IPS-18a (cell line): ENCODE measurements around the gene VWA8.

ENCODE experiments used
- H3K27ac ChIP-seq: one replicate; pipeline ENCODE4 v1.5.1; 2013; ENCODE audit warnings: low read length
- H3K27me3 ChIP-seq: one replicate; pipeline ENCODE4 v1.6.1; 2013; ENCODE audit warnings: mild to moderate bottlenecking, low read length; ENCODE audit not compliant: control insufficient read depth, insufficient read depth
- H3K36me3 ChIP-seq: one replicate; pipeline ENCODE4 v1.6.1; 2013; ENCODE audit warnings: low read depth, low read length; ENCODE audit not compliant: control insufficient read depth
- H3K4me1 ChIP-seq: one replicate; pipeline ENCODE4 v1.6.1; 2013; ENCODE audit warnings: low read depth, low read length; ENCODE audit not compliant: control insufficient read depth
- H3K4me3 ChIP-seq: one replicate; pipeline ENCODE4 v1.5.1; 2013; ENCODE audit warnings: low read length
- H3K9ac ChIP-seq: one replicate; pipeline ENCODE4 v1.6.1; 2013; ENCODE audit warnings: mild to moderate bottlenecking, low read length, moderate library complexity
- H3K9me3 ChIP-seq: one replicate; pipeline ENCODE4 v1.6.1; 2013; ENCODE audit warnings: low read depth, low read length; ENCODE audit not compliant: control insufficient read depth

VWA8 gene

DNA sequence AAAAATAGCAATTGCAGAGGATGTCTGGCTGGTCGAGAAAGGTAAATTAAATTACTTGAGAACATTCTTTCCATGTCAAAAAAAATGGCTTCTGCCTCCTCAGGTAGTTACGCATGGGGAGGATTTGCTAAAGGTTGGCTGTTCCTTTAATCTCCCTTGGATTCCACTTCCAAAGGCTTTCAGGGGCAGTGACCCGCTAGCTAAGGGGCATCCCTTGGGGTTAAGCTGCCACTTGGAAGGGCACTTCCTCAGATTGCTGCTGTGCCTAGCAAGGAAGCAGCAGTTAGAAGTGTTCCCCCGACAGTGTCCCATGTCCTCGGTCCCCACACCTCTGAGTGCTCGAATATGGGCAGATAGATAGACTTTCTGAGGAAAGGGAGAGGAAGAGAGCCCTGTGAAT is 395.1 kb downstream of the VWA8 start:
- H3K9me3 ChIP-seq = no peaks in the 10 kb centered on the region
- no peak overlapping the region for H3K4me3 ChIP-seq
- no peaks in the 10 kb centered on the region for H3K4me1 ChIP-seq
- no peak overlapping the region for H3K9ac ChIP-seq
- no peaks in the 10 kb centered on the region for H3K27me3 ChIP-seq
- no peaks in the 10 kb centered on the region for H3K36me3 ChIP-seq
- H3K27ac ChIP-seq = no peak overlapping the region

DNA sequence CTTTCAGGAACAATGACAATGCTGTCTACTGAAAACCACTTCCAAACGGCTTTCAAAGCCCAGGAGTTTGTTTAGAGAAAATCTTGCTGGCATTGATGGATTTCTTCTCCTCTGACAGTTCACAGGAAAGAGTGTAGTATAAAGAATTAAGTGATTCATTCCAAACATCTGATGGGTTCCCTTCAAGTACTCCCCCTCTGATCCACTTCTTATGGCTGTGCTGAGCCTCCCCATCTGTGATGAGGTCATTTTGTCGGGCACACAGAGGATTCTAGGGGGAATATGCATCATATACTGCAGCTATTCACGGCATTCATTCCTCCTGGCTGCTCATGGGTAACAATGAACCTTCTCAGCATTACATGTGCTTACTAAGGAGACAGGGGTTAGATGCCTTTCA is 395.7 kb downstream of the VWA8 start:
- H3K9ac ChIP-seq = no peak overlapping the region
- no peak overlapping the region for H3K27ac ChIP-seq
- H3K9me3 ChIP-seq = no peaks in the 10 kb centered on the region
- H3K4me1 ChIP-seq = no peaks in the 10 kb centered on the region
- no peaks in the 10 kb centered on the region for H3K27me3 ChIP-seq
- H3K4me3 ChIP-seq = no peak overlapping the region
- no peaks in the 10 kb centered on the region for H3K36me3 ChIP-seq

DNA sequence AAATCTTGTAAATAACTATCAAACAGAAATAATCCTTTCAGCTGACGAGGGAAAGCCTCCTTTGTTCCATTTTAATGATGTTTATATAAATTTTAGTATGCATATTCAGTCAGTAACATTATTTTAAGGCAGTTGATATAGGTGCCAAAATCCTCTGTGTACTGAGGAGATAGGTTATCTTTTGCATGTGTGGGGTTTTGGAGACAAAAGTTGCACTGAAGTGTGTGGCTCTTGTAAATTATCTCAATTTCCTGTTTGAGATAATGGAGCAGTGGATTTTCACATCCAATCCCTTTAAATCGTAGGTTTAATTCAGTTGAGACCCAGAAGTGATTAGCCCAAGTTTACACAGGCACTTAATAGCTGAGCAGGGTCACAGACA is 396.9 kb downstream of the VWA8 start:
- Histone ChIP-seq H3K9ac (no peak overlapping the region), H3K4me3 (no peak overlapping the region), H3K36me3 (no peaks in the 10 kb centered on the region), H3K27me3 (no peaks in the 10 kb centered on the region), H3K4me1 (no peaks in the 10 kb centered on the region), H3K27ac (no peak overlapping the region), H3K9me3 (no peaks in the 10 kb centered on the region)

DNA sequence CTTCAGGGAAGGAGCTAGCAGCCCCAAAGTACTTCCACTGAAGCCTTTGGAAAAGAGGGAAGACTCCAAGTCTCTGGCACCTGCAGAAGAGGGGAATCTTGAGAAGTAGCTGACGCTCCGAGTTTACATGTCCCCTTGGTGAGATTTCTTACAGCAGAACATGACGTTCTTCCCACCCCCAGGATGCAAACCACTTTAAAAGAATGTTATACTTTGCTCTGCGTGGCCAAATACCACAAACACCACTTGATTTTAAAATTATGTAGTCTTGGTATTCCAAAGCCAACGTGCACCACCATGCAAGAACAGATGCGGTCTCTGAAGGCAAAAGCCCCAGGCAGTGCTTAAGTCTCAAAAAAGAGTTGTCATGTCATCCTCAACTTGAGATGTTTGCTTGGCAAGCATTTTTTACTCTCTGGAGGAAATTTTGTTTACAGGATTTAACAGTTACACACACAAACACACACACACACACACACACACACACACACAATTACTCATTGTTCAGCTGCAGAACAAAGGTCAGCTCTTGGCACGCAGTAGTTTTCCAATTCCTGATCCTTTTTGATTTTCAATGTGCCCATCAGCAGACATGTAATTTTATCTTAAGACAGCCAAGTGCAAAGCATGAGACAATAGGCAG is 397.4 kb downstream of the VWA8 start:
- Histone ChIP-seq H3K4me1 (no peaks in the 10 kb centered on the region), H3K36me3 (no peaks in the 10 kb centered on the region), H3K27me3 (no peaks in the 10 kb centered on the region), H3K4me3 (no peak overlapping the region), H3K9ac (no peak overlapping the region), H3K27ac (no peak overlapping the region), H3K9me3 (no peaks in the 10 kb centered on the region)

DNA sequence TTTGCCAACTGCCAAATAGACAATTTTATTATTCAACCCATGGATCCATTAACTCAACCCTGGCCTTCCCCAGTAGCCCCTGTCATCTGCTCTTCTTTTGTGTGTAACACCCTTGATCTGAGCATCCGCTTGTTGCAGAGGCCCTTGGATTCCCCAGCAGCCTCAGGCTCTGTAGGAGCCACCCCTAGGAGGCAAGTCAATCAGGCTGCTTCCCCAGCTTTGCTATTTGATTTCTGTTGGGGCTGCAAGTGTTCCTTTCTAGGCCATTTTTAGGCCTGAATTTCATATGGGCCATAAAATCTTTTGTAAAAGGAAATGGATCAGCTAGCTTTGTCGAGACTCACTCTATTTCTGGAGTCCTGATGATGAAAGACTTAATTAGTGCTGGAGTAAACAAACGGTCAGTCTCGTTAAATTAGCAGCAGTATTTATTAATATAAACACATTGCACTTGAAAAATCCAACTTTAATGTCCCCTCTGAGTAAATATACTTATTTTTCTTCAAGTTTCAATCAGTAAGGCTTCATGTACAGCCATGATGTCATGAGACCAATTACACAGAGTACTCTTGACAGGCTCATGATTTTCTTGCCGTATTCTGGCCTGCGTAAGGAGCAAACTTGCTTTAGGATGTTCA is 398.2 kb downstream of the VWA8 start:
- Histone ChIP-seq H3K27me3 (no peaks in the 10 kb centered on the region), H3K27ac (no peak overlapping the region), H3K9ac (no peak overlapping the region), H3K4me3 (no peak overlapping the region), H3K9me3 (no peaks in the 10 kb centered on the region), H3K4me1 (no peaks in the 10 kb centered on the region), H3K36me3 (no peaks in the 10 kb centered on the region)

DNA sequence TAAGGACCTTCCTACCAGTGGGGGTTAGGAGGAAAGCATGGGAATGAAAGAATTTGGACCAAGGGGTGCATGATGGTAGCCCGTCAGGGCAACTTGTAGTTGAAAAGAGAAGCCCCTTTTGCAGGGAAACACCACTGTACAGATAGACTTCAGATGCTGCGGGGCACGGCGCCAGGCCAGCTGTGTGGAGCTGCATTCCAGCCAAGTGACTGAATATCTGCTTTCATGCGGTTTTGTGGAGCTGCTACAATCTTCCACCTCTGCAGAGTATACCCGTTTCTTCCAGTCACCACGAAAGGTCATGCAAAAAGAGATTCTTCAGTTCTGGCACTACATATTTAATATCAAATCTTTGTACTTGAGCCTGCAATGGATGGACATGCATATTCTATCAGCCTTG is 398.8 kb downstream of the VWA8 start:
- H3K9me3 ChIP-seq = no peaks in the 10 kb centered on the region
- no peak overlapping the region for H3K9ac ChIP-seq
- no peaks in the 10 kb centered on the region for H3K4me1 ChIP-seq
- H3K27me3 ChIP-seq = no peaks in the 10 kb centered on the region
- no peak overlapping the region for H3K27ac ChIP-seq
- H3K36me3 ChIP-seq = no peaks in the 10 kb centered on the region
- H3K4me3 ChIP-seq = no peak overlapping the region

DNA sequence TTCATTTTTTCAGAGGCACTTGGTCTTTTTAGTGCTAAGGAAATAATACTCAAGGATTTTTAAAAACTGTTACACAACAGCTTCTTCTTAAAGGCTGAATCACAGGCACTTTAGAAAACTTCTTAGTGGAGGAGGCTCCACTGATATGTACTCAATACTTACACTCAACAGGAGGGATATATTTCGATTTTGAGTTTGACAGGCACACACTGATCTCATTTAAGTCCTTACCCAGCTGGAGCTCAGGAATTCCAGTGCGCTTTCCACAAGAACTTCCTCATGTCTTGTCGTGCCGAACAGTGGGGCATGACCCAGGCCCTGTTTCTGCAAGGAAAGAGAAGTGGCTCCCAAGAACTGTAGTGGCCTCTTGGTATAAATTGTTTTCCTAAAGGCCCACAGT is 399.7 kb downstream of the VWA8 start:
- no peaks in the 10 kb centered on the region for H3K9me3 ChIP-seq
- no peak overlapping the region for H3K4me3 ChIP-seq
- H3K27ac ChIP-seq = no peak overlapping the region
- no peaks in the 10 kb centered on the region for H3K36me3 ChIP-seq
- no peak overlapping the region for H3K9ac ChIP-seq
- H3K27me3 ChIP-seq = no peaks in the 10 kb centered on the region
- no peaks in the 10 kb centered on the region for H3K4me1 ChIP-seq

DNA sequence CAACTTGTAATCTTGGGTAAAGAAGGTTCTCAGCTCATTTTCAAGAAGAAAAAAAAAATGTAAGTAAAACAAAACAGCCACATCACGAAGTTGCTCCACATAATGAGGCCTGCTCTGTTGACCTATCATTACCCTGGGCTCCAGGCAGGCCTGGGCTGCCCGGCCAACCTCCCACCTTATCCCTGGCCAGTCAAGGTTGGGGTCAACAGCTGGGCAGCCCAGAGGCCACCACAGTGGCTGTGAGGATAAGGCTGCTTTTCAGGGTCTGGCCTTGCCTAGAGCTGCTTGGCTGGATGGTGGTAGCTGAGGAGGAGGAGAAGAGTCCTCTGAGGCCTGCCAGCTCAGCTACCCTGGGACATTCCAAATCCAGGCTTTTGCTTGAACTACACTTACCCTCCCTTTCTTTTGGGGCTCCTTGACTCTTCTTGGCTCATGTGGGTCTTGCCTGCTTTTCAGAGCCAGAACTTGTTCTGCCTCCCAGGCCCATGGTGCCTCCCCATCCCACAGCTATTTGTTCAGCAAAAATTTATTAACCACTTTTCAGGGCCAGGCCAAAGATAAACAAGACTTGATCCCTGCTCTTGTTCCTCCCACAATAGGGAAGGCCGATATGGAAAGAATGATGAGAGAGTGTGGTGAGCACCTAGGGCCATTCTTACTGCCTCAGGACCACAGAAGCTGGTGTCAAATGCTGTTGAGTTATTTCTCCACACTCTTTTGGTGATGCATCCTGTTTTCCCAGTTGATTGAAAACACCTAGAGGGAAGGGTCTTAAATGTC is 401.9 kb downstream of the VWA8 start:
- H3K9ac ChIP-seq = no peak overlapping the region
- no peak overlapping the region for H3K27ac ChIP-seq
- H3K4me1 ChIP-seq = no peaks in the 10 kb centered on the region
- H3K27me3 ChIP-seq = no peaks in the 10 kb centered on the region
- H3K4me3 ChIP-seq = no peak overlapping the region
- H3K36me3 ChIP-seq = no peaks in the 10 kb centered on the region
- no peaks in the 10 kb centered on the region for H3K9me3 ChIP-seq

DNA sequence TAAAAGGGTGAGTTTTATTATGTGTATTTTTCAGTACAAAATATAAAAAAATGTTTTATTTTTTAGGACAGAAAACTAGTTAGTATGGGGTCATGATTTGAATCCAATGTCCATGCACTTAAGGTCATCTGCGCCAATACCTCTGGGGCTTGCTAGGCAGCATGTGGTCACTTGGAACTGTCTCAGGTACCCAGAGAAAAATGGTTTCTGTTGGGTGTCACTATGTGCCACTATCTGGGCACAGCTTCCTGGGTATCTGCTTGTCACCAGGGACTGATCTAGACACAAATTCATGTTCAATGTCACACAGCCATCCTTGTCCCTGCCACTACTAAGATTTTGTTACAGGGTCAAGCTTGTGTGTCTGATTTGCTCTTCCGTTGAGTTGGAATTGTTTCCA is 403.2 kb downstream of the VWA8 start:
- no peaks in the 10 kb centered on the region for H3K9me3 ChIP-seq
- H3K4me1 ChIP-seq = no peaks in the 10 kb centered on the region
- no peak overlapping the region for H3K9ac ChIP-seq

DNA sequence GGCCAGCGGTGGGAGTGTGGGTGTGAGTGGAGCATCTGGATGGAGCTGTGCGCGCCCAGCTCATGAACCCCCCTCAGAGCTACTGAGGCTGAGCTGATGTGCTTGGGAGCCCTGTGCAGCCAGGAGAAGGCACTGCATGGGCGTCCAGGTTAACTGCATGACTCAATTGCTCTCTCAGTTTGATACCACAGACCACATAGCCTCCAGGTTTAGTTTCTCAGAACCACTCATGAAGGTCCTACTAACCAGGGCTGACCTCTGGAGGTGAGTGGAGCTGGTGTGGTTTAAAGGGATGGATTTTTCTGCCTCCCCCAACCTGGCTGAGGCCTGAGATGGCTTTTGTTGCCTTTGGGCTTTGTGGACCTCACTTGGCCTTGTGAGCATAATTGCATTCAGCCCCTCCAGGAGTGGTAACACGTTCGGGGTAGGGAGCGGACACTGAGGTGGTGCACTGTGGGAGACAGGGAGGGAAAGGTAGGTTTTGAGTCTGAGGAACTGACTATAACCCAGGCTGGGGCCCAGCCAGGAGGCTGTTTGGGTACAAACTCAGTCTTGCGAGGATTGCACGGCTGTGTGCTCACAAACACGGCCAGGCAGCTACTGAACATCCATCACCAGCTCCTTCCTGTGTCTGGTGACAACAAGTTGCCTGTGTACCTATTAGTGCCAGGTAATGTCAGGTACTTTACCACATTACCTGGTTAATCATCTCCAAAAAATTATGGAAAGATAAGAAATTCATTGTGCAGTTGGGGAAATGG is 406.1 kb downstream of the VWA8 start:
- Histone ChIP-seq H3K9ac (no peak overlapping the region), H3K36me3 (no peaks in the 10 kb centered on the region), H3K9me3 (no peaks in the 10 kb centered on the region), H3K4me1 (no peaks in the 10 kb centered on the region), H3K27me3 (no peaks in the 10 kb centered on the region), H3K27ac (no peak overlapping the region), H3K4me3 (no peak overlapping the region)

More for the DNA sequence above, 403.2 kb downstream of the VWA8 start:
- no peaks in the 10 kb centered on the region for H3K36me3 ChIP-seq
- no peak overlapping the region for H3K27ac ChIP-seq
- no peaks in the 10 kb centered on the region for H3K27me3 ChIP-seq
- H3K4me3 ChIP-seq = no peak overlapping the region

DNA sequence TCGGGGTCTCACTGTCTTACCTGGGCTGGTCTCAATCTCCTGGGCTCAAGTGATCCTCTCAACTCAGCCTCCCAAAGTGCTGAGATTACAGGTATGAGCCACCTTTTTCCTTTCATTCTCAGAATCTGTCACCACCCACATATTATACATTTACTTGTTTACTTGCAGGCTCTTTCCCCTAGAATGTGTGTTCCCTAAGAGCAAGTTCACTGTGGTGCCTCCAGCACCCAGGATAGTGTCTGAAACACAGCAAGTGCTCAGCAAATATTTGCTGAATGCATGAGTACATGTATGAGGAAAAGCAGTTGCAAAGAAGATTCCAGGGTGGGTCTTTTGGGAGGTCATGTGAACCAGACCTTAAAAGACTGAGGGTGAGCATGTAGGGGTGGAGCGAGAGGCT is 406.7 kb downstream of the VWA8 start:
- no peaks in the 10 kb centered on the region for H3K27me3 ChIP-seq
- H3K27ac ChIP-seq = no peak overlapping the region
- H3K4me1 ChIP-seq = no peaks in the 10 kb centered on the region
- no peaks in the 10 kb centered on the region for H3K36me3 ChIP-seq
- no peak overlapping the region for H3K4me3 ChIP-seq
- H3K9ac ChIP-seq = no peak overlapping the region
- no peaks in the 10 kb centered on the region for H3K9me3 ChIP-seq
